Type B pancreatic cell (in vitro differentiated cells): ENCODE results near the gene MPZL1. TPM values are rescaled to one million over a fixed set of nuclear protein-coding genes. Genes with fewer than 3 reads are reported as not detected.
"Not testable (repeated sequence)": the region's sequence is repeated elsewhere in the genome, so short reads cannot be mapped to it uniquely, and the experiment has no call there.

Source experiments
- DNase-seq: peaks from one replicate; pipeline ENCODE4 v3.0.0; 2021; ENCODE audit warnings: mixed read lengths; ENCODE audit not compliant: unreplicated experiment; ENCODE audit errors: extremely low spot score
- H3K27ac Mint-ChIP-seq: 2 replicates; pipeline ENCODE4 v1.8.0; 2021; ENCODE audit warnings: mild to moderate bottlenecking, mixed read lengths
- H3K27me3 Mint-ChIP-seq: 2 replicates; pipeline ENCODE4 v1.8.0; 2021; ENCODE audit warnings: mixed read lengths
- H3K36me3 Mint-ChIP-seq: 2 replicates; pipeline ENCODE4 v1.8.0; 2021; ENCODE audit warnings: mixed read lengths
- H3K4me1 Mint-ChIP-seq: one replicate; pipeline ENCODE4 v1.8.0; 2021; ENCODE audit warnings: mixed read lengths; ENCODE audit not compliant: unreplicated experiment
- H3K4me3 Mint-ChIP-seq: 2 replicates; pipeline ENCODE4 v1.8.0; 2021; ENCODE audit warnings: mild to moderate bottlenecking, mixed read lengths
- H3K9me3 Mint-ChIP-seq: 2 replicates; pipeline ENCODE4 v1.8.0; 2021; ENCODE audit warnings: mixed read lengths
- CTCF ChIP-seq: fragments of 200-600 bp; sonication (generic); conservative IDR thresholded peaks from 2 replicates; pipeline ENCODE4 v1.5.0; 2021; ENCODE audit warnings: antibody characterized with exemption, mild to moderate bottlenecking
- total RNA-seq: library from RNA; stranded (reverse); gene quantifications from 2 replicates; pipeline ENCODE4 v1.2.1, GENCODE V29; 2021; ENCODE audit warnings: low replicate concordance

MPZL1 gene
- total RNA-seq, 1 donor from 2014 or later: 103 TPM

GRCh38 chr1:167737169-167737568, 15.4 kb downstream of the MPZL1 start:
- Mint-ChIP-seq H3K4me3 (no peak overlapping the region), H3K27me3 (no peaks in the 10 kb centered on the region), H3K36me3 (peaks cover 26% of the 10 kb centered on the region), H3K27ac (no peak overlapping the region), H3K9me3 (no peaks in the 10 kb centered on the region), H3K4me1 (no peaks in the 10 kb centered on the region)
- no peak for TF ChIP-seq CTCF
- DNase-seq: no peak

GRCh38 chr1:167738158-167738557, 16.4 kb downstream of the MPZL1 start:
- no peak for DNase-seq
- H3K27me3 Mint-ChIP-seq: no peaks in the 10 kb centered on the region

GRCh38 chr1:167739752-167740151, 18.0 kb downstream of the MPZL1 start:
- TF ChIP-seq CTCF: no peak
- no peaks in the 10 kb centered on the region for H3K27me3 Mint-ChIP-seq
- no peak overlapping the region for H3K27ac Mint-ChIP-seq
- H3K4me3 Mint-ChIP-seq: no peak overlapping the region
- no peaks in the 10 kb centered on the region for H3K9me3 Mint-ChIP-seq
- peaks cover 7% of the 10 kb centered on the region for H3K4me1 Mint-ChIP-seq
- DNase-seq: no peak
- H3K36me3 Mint-ChIP-seq: peaks cover 29% of the 10 kb centered on the region

More at GRCh38 chr1:167738158-167738557, 16.4 kb downstream of the MPZL1 start:
- Mint-ChIP-seq H3K9me3 (no peaks in the 10 kb centered on the region), H3K36me3 (peaks cover 26% of the 10 kb centered on the region), H3K4me3 (no peak overlapping the region), H3K4me1 (peaks cover 7% of the 10 kb centered on the region), H3K27ac (no peak overlapping the region)
- no peak for TF ChIP-seq CTCF

- not testable (repeated sequence) for H3K4me3 Mint-ChIP-seq, DNase-seq, H3K27ac Mint-ChIP-seq, H3K9me3 Mint-ChIP-seq, H3K27me3 Mint-ChIP-seq
- peaks cover 10% of the 10 kb centered on the region for H3K4me1 Mint-ChIP-seq
- peaks cover 31% of the 10 kb centered on the region for H3K36me3 Mint-ChIP-seq
Measured at GRCh38 chr1:167741103-167741502, 19.3 kb downstream of the MPZL1 start.

- H3K27me3 Mint-ChIP-seq, H3K4me3 Mint-ChIP-seq, H3K27ac Mint-ChIP-seq, DNase-seq, H3K9me3 Mint-ChIP-seq: not testable (repeated sequence)
- peaks cover 16% of the 10 kb centered on the region for H3K4me1 Mint-ChIP-seq
- peaks cover 34% of the 10 kb centered on the region for H3K36me3 Mint-ChIP-seq
Measured at GRCh38 chr1:167742392-167743057, 20.7 kb downstream of the MPZL1 start.

- Mint-ChIP-seq H3K4me3 (no peak overlapping the region), H3K27me3 (no peaks in the 10 kb centered on the region), H3K36me3 (peaks cover 21% of the 10 kb centered on the region), H3K4me1 (peaks cover 28% of the 10 kb centered on the region), H3K27ac (no peak overlapping the region), H3K9me3 (no peaks in the 10 kb centered on the region)
- no peak for TF ChIP-seq CTCF
- no peak for DNase-seq
Measured at GRCh38 chr1:167744901-167745300, 23.1 kb downstream of the MPZL1 start.
